ENCODE measurements around the gene TLL2.

DNA sequence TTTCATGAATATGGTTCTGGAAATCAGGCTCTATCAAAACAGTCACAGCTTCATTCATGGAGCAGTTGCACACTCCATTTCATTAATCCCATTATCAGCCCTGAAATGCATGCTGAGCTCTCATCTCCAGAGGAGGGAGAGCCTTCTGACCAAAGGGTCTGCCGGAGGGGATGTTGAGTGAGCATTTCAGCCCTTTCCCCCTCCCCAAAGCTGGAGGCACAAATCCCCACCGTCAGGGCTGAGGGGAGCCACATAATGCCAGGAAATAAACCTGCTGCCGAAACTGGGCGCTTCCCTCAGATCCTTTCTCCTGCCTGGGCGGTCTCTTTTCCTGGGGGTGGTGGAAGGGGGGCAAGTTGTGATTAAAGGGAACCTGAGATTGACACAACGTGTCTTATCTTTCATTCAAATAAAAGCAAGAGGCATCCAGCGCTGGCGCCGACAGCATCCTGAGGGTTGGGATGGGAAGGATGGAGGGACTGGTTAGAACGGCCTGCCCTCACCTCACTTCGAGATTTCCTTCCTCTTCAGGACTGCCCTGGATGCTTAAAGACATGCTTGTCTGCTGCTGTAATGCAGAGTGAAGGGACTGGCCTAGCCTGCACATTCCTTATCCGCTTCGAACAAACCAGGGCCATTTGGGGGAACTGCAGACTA lies 71.6 kb downstream of the TLL2 start:
- TF ChIP-seq POLR2AphosphoS5 (IDR thresholded peaks at IDR 0.05; ENCODE audit: borderline replicate concordance, low read depth, low read length): no peak
- no peak for TF ChIP-seq EZH2 (IDR thresholded peaks at IDR 0.05)
